ENCODE results near the gene RORB.
"Not testable (repeated sequence)": the region's sequence is repeated elsewhere in the genome, so short reads cannot be mapped to it uniquely, and the experiment has no call there.

RORB gene

DNA sequence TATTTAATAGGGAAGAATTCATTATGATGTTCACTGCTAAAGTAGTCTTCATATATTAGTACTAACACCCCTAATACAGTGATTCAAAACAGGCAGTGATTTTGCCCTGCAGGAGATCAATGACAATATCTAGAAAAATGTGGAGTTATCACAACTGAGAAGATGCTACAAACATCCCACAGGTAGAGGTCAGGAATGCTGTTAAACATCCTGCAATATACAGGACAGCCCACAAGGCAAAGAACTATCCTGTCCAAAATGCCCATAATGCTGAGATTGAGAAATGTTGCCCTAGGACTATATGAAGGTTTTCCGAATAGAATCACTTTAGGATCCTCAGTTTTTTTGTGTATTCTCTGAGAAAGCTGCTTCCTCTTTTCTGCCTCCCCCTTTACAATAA is 15.3 kb downstream of the RORB start:
- no peaks in the 10 kb centered on the region for H3K27me3 ChIP-seq (replicated peaks; ENCODE audit: control insufficient read depth, insufficient read depth, low read length, poor library complexity, severe bottlenecking)
- no peak overlapping the region for H3K4me3 ChIP-seq (ENCODE audit: insufficient read depth, low read depth, low read length, poor library complexity, severe bottlenecking)
- no peaks in the 10 kb centered on the region for H3K9me3 ChIP-seq (ENCODE audit: control insufficient read depth, low read length)
- no peak overlapping the region for H3K27ac ChIP-seq (ENCODE audit: insufficient read depth, low read length, poor library complexity, severe bottlenecking)
- H3K4me1 ChIP-seq (ENCODE audit: control insufficient read depth, insufficient read depth, low read length, poor library complexity, severe bottlenecking) = no peaks in the 10 kb centered on the region
- no peak for DNase-seq
- no peaks in the 10 kb centered on the region for H3K36me3 ChIP-seq (ENCODE audit: control insufficient read depth, insufficient read depth, low read length)

DNA sequence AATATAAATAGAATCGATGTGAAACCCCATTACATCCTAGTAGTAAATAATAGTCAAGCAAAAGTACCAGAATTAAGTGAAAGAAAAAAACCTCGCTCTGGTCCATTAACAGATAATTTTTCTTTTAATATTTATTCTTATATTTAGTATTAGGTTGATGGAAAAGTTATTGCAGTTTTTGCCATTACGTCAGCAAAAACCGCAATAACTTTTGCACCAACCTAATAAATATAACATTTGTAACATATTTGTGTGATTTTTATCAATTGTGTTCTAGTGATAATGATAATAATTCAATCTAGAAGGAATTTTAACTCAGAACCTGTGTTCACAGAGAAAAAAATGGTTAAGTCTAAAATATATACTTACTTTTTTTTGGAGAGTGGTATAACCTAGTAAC is 16.1 kb downstream of the RORB start:
- Histone ChIP-seq H3K27me3 (replicated peaks; ENCODE audit: control insufficient read depth, insufficient read depth, low read length, poor library complexity, severe bottlenecking) (no peaks in the 10 kb centered on the region), H3K9me3 (ENCODE audit: control insufficient read depth, low read length) (no peaks in the 10 kb centered on the region), H3K4me3 (ENCODE audit: insufficient read depth, low read depth, low read length, poor library complexity, severe bottlenecking) (no peak overlapping the region), H3K36me3 (ENCODE audit: control insufficient read depth, insufficient read depth, low read length) (no peaks in the 10 kb centered on the region), H3K4me1 (ENCODE audit: control insufficient read depth, insufficient read depth, low read length, poor library complexity, severe bottlenecking) (no peaks in the 10 kb centered on the region), H3K27ac (ENCODE audit: insufficient read depth, low read length, poor library complexity, severe bottlenecking) (no peak overlapping the region)
- DNase-seq = no peak

- H3K4me1 ChIP-seq (ENCODE audit: control insufficient read depth, insufficient read depth, low read length, poor library complexity, severe bottlenecking) = no peaks in the 10 kb centered on the region
- H3K36me3 ChIP-seq (ENCODE audit: control insufficient read depth, insufficient read depth, low read length) = no peaks in the 10 kb centered on the region
- H3K4me3 ChIP-seq (ENCODE audit: insufficient read depth, low read depth, low read length, poor library complexity, severe bottlenecking) = no peak overlapping the region
- no peak for DNase-seq
- H3K27me3 ChIP-seq (replicated peaks; ENCODE audit: control insufficient read depth, insufficient read depth, low read length, poor library complexity, severe bottlenecking) = no peaks in the 10 kb centered on the region
- no peaks in the 10 kb centered on the region for H3K9me3 ChIP-seq (ENCODE audit: control insufficient read depth, low read length)
- no peak overlapping the region for H3K27ac ChIP-seq (ENCODE audit: insufficient read depth, low read length, poor library complexity, severe bottlenecking)
Observed at GRCh38 chr9:74517188-74517587, 20.1 kb downstream of the RORB start.

DNA sequence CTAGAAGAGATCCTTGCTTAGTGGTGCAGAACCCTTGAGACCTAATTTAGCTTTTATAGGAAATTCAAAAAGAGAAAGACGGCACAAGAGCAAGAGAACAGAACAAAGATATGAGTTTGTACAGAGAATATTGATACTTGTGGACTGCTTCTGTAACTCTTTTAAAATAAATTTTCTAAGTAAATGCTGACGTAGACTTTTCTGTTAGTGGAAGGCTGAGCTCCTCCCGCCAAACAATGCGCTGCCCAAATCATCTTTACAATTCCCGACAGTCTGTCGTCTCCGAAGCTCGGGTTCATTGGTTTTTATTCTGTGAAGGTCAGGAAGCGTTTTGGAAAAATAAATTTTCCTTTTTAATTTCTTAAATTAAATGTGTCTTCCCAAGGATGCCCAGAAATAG is 22.3 kb downstream of the RORB start:
- no peaks in the 10 kb centered on the region for H3K36me3 ChIP-seq (ENCODE audit: control insufficient read depth, insufficient read depth, low read length)

DNA sequence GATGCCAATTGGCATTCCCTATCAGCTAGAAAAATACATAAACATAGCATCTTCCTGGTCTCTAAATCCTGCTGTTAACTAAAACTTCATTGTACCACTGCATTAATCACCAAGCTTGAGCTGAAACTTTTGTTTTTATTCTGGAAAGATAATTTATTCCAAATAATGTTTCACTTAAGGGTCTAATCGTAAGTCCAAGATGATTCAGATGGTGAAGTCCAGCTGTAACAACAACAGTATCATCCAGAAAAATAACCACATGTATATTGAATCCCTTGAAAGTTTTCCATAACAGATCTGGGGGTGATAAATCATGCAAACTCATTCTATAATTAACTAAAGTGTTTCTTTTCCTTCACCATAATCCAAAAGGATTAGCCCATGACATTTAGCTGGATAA is 23.9 kb downstream of the RORB start:
- no peak for DNase-seq
- Histone ChIP-seq H3K9me3 (ENCODE audit: control insufficient read depth, low read length) (no peaks in the 10 kb centered on the region), H3K27ac (ENCODE audit: insufficient read depth, low read length, poor library complexity, severe bottlenecking) (no peak overlapping the region), H3K4me3 (ENCODE audit: insufficient read depth, low read depth, low read length, poor library complexity, severe bottlenecking) (no peak overlapping the region), H3K4me1 (ENCODE audit: control insufficient read depth, insufficient read depth, low read length, poor library complexity, severe bottlenecking) (no peaks in the 10 kb centered on the region), H3K36me3 (ENCODE audit: control insufficient read depth, insufficient read depth, low read length) (no peaks in the 10 kb centered on the region), H3K27me3 (replicated peaks; ENCODE audit: control insufficient read depth, insufficient read depth, low read length, poor library complexity, severe bottlenecking) (no peaks in the 10 kb centered on the region)

More for the DNA sequence above, 22.3 kb downstream of the RORB start:
- Histone ChIP-seq H3K27ac (ENCODE audit: insufficient read depth, low read length, poor library complexity, severe bottlenecking) (no peak overlapping the region), H3K9me3 (ENCODE audit: control insufficient read depth, low read length) (no peaks in the 10 kb centered on the region), H3K4me3 (ENCODE audit: insufficient read depth, low read depth, low read length, poor library complexity, severe bottlenecking) (no peak overlapping the region), H3K27me3 (replicated peaks; ENCODE audit: control insufficient read depth, insufficient read depth, low read length, poor library complexity, severe bottlenecking) (no peaks in the 10 kb centered on the region), H3K4me1 (ENCODE audit: control insufficient read depth, insufficient read depth, low read length, poor library complexity, severe bottlenecking) (no peaks in the 10 kb centered on the region)
- DNase-seq = no peak

DNA sequence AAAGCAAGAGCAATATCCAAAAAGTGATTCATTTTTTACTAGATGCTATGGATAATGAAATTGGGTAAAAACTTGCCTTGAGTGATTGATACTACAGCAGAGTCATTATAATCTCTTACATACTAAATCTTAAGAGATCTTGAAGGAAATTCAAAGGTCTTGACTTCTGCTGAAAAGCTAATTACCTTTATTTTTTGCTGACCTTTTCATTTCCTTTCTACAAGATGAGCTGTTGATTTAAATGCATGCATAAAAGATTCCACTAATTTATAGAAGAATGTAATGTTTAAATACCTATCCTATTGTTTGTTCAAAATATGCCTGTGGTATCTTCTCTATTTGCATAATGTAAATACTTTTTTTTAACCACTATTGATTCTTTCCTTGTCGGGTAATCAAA is 27.2 kb downstream of the RORB start:
- Histone ChIP-seq H3K27ac (ENCODE audit: insufficient read depth, low read length, poor library complexity, severe bottlenecking) (no peak overlapping the region), H3K4me3 (ENCODE audit: insufficient read depth, low read depth, low read length, poor library complexity, severe bottlenecking) (no peak overlapping the region), H3K27me3 (replicated peaks; ENCODE audit: control insufficient read depth, insufficient read depth, low read length, poor library complexity, severe bottlenecking) (no peaks in the 10 kb centered on the region), H3K9me3 (ENCODE audit: control insufficient read depth, low read length) (no peaks in the 10 kb centered on the region), H3K36me3 (ENCODE audit: control insufficient read depth, insufficient read depth, low read length) (no peaks in the 10 kb centered on the region), H3K4me1 (ENCODE audit: control insufficient read depth, insufficient read depth, low read length, poor library complexity, severe bottlenecking) (no peaks in the 10 kb centered on the region)
- no peak for DNase-seq

GRCh38 chr9:74526215-74526614 is 29.1 kb downstream of the RORB start:
- Histone ChIP-seq H3K27me3 (replicated peaks; ENCODE audit: control insufficient read depth, insufficient read depth, low read length, poor library complexity, severe bottlenecking) (no peaks in the 10 kb centered on the region), H3K4me3 (ENCODE audit: insufficient read depth, low read depth, low read length, poor library complexity, severe bottlenecking) (no peak overlapping the region), H3K27ac (ENCODE audit: insufficient read depth, low read length, poor library complexity, severe bottlenecking) (no peak overlapping the region), H3K4me1 (ENCODE audit: control insufficient read depth, insufficient read depth, low read length, poor library complexity, severe bottlenecking) (no peaks in the 10 kb centered on the region), H3K36me3 (ENCODE audit: control insufficient read depth, insufficient read depth, low read length) (no peaks in the 10 kb centered on the region), H3K9me3 (ENCODE audit: control insufficient read depth, low read length) (no peaks in the 10 kb centered on the region)
- no peak for DNase-seq

GRCh38 chr9:74527718-74528117 is 30.6 kb downstream of the RORB start:
- no peak overlapping the region for H3K27ac ChIP-seq (ENCODE audit: insufficient read depth, low read length, poor library complexity, severe bottlenecking)
- no peaks in the 10 kb centered on the region for H3K27me3 ChIP-seq (replicated peaks; ENCODE audit: control insufficient read depth, insufficient read depth, low read length, poor library complexity, severe bottlenecking)
- H3K4me1 ChIP-seq (ENCODE audit: control insufficient read depth, insufficient read depth, low read length, poor library complexity, severe bottlenecking) = no peaks in the 10 kb centered on the region
- H3K4me3 ChIP-seq (ENCODE audit: insufficient read depth, low read depth, low read length, poor library complexity, severe bottlenecking) = no peak overlapping the region
- no peak for DNase-seq
- H3K36me3 ChIP-seq (ENCODE audit: control insufficient read depth, insufficient read depth, low read length) = no peaks in the 10 kb centered on the region
- no peaks in the 10 kb centered on the region for H3K9me3 ChIP-seq (ENCODE audit: control insufficient read depth, low read length)

DNA sequence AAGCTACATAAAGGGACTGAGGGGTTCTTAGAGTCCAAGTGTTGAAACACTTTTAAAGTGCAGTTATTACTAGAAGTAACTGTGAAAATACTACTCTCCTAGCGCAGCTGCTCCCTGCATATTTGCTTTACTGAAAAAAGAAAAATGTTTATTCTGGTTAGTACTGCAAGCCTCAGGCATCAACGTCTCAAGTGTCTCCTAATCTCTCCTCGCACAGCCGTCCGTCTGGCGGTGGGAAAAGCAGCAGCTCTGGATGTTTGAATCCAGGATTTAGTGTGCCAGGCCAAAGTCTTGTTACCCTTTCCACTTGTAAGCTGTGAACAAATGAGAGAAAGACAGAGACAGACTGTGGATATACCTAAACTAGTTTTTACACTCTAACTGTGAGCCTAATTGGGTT is 31.1 kb downstream of the RORB start:
- no peak overlapping the region for H3K4me3 ChIP-seq (ENCODE audit: insufficient read depth, low read depth, low read length, poor library complexity, severe bottlenecking)
- H3K4me1 ChIP-seq (ENCODE audit: control insufficient read depth, insufficient read depth, low read length, poor library complexity, severe bottlenecking) = no peaks in the 10 kb centered on the region
- H3K27ac ChIP-seq (ENCODE audit: insufficient read depth, low read length, poor library complexity, severe bottlenecking) = no peak overlapping the region
- H3K27me3 ChIP-seq (replicated peaks; ENCODE audit: control insufficient read depth, insufficient read depth, low read length, poor library complexity, severe bottlenecking) = no peaks in the 10 kb centered on the region
- DNase-seq = no peak
- H3K36me3 ChIP-seq (ENCODE audit: control insufficient read depth, insufficient read depth, low read length) = no peaks in the 10 kb centered on the region
- no peaks in the 10 kb centered on the region for H3K9me3 ChIP-seq (ENCODE audit: control insufficient read depth, low read length)

DNA sequence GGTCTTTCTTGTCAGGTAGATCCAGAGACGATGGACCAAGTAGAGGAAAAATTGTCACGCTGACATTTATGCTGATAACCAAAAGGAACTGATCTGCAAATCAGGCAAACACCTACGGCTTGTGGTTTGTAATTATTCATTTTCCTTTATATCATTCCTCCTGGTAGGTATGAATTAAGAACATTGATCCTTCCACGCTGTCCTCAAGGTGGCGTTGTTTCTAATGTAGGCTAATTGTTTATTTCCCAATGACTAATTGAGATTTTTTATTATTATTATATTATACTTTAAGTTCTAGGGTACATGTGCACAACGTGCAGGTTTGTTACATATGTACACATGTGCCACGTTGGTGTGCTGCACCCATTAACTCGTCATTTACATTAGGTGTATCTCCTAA is 33.3 kb downstream of the RORB start:
- H3K27me3 ChIP-seq (replicated peaks; ENCODE audit: control insufficient read depth, insufficient read depth, low read length, poor library complexity, severe bottlenecking); DNase-seq; H3K27ac ChIP-seq (ENCODE audit: insufficient read depth, low read length, poor library complexity, severe bottlenecking); H3K9me3 ChIP-seq (ENCODE audit: control insufficient read depth, low read length); H3K36me3 ChIP-seq (ENCODE audit: control insufficient read depth, insufficient read depth, low read length); H3K4me1 ChIP-seq (ENCODE audit: control insufficient read depth, insufficient read depth, low read length, poor library complexity, severe bottlenecking); H3K4me3 ChIP-seq (ENCODE audit: insufficient read depth, low read depth, low read length, poor library complexity, severe bottlenecking): not testable (repeated sequence)

GRCh38 chr9:74533253-74533652 is 36.1 kb downstream of the RORB start:
- no peaks in the 10 kb centered on the region for H3K9me3 ChIP-seq (ENCODE audit: control insufficient read depth, low read length)
- H3K27ac ChIP-seq (ENCODE audit: insufficient read depth, low read length, poor library complexity, severe bottlenecking) = no peak overlapping the region
- no peaks in the 10 kb centered on the region for H3K4me1 ChIP-seq (ENCODE audit: control insufficient read depth, insufficient read depth, low read length, poor library complexity, severe bottlenecking)
- no peak overlapping the region for H3K4me3 ChIP-seq (ENCODE audit: insufficient read depth, low read depth, low read length, poor library complexity, severe bottlenecking)
- H3K27me3 ChIP-seq (replicated peaks; ENCODE audit: control insufficient read depth, insufficient read depth, low read length, poor library complexity, severe bottlenecking) = no peaks in the 10 kb centered on the region
- no peaks in the 10 kb centered on the region for H3K36me3 ChIP-seq (ENCODE audit: control insufficient read depth, insufficient read depth, low read length)
- DNase-seq = no peak
